Stimulated activated CD8-positive, alpha-beta memory T cell treated with anti-CD3 and anti-CD28 coated beads, Interleukin-4, amount 100 ng/mL, for 24 hours (primary cell): ENCODE data around the gene MLPH.

ENCODE experiments used
- DNase-seq: peaks from one replicate; pipeline ENCODE4 v3.0.0-alpha.2; 2020; ENCODE audit warnings: low read depth

Gene MLPH

DNA sequence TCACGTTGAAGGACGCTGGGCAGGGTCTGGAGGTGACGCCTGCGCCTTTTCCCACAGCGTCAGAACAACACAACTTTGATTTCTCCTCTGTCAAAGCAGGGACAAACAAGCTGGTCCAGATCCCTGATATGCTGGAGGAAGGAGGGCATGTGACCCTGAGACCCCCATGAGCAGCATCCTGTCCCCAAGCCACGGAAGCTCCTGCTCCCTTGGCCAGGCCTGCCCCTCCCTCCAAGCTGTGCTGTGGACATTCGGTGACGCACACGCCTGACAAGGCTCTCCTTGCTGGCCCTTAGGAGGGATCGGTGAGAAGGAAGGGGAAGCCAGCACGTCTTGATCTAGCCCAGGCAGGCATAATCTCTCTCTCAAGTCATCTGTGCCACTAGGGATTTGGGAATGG, 11.3 kb downstream of the MLPH start:
- no peak for DNase-seq

- DNase-seq, result no peak
Measured at GRCh38 chr2:237500681-237501424, 13.8 kb downstream of the MLPH start.

- DNase-seq, result no peak
Measured at GRCh38 chr2:237501892-237502513, 15.0 kb downstream of the MLPH start.

DNA sequence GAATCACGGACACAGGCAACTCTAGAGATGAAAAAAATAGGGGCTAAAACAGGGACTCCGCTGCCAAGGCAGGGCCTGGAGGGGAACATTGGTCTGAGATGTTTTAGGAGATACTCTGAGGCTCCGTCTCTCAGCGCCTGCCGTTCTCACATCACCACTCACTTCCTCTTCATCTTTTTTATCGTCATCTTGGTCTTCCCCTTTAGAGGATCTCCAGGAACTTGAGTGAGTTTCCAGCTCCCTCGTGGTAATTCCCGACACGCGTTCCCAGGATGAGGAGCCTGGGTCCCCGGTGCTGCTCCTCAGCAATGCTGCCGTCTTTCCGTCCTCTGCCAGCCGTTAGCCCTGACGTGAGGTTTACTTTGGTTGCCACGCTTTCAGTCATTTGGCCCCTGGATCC, 16.1 kb downstream of the MLPH start:
- no peak for DNase-seq

GRCh38 chr2:237505188-237505939, 18.3 kb downstream of the MLPH start:
- DNase-seq, result no peak

DNA sequence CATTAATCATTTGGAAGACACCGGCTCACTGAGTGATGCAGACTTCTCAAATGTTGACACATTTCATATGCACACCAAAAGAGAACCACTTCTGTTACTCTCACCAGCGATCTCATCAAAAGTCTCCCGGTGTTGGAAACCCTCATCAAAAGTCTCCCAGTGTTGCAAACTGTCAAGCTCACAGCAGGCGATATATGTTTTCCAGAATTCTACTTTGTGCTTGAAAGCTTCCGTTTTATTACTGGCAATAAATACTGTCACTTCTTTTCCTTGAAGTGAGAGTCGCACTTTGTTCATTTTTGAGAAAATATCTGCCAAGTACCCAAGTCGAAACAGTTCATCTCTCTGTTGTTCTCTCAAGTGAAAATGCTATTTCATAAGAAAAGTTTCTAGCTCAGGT, 20.5 kb downstream of the MLPH start:
- no peak for DNase-seq

- DNase-seq, result no peak
Measured at GRCh38 chr2:237508361-237508760, 21.3 kb downstream of the MLPH start.

DNA sequence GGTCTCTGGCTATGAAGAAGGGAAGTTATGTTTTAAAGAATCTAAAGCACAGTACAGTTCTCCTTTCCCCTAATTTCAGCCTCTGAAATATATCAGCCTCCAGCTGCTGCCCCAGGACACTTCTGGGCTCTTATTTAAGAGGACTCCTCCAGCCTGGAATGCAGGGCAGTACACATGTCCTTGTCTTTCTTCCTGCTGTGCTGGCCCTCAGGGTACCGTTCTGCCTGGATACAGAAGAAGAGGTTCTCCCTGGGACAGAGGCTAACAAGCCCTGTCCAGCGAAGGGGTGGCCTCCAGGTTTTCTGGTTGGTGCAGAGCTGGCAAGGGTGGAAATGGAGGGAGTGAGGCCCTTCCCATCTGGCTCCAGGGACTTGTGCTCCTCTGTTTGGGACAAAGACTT, 22.1 kb downstream of the MLPH start:
- no peak for DNase-seq

- no peak for DNase-seq
Measured at GRCh38 chr2:237509905-237510304, 22.9 kb downstream of the MLPH start.

GRCh38 chr2:237510502-237511217, 23.6 kb downstream of the MLPH start:
- DNase-seq, result no peak

DNA sequence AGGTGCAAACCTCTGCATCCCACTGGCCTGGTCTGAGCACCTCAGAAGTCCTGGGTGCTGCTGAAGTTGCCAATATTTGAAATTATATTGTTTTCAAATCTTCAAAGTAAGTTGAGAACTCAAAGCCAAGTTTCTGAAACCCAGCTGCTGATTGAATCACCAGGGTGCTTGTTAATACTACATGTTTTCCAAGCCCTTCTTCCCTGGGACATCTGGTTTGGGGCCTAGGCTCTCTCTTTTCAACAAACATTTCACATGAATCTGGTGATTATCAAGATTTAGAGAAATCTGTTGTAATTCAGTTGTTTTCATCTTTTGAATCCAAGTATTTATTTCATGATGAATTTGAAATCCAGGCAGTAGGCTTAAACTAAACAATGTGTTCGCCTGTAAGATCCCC, 24.4 kb downstream of the MLPH start:
- DNase-seq, result no peak

DNA sequence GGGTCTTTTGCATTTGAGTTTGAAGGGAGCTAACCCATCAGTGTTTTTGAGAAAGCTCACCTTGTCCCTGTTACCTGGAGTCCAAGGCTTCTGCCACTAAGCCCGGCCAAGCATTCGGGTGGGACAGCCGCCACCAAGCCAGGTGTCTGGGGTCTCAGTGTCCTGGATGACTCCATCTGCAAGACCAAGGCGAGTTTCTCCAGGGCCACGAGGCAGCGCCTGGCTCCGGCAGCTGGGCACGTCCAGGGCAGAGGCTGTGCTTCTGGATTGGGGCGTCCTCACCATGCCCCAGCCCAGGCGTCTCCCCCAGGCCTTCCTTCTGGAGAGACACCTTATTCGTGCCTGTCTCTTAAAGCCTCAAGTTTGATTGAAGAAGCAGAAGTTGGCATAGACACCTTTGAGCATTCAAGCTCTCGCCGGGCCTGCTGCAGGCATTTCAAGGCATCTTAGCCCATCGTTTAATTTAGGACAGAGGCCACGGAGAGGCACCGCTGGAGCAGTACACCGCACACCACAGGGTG, 24.9 kb downstream of the MLPH start:
- DNase-seq, result no peak

GRCh38 chr2:237512774-237513466, 25.9 kb downstream of the MLPH start:
- peak; percentile 65 for DNase-seq

- DNase-seq, result no peak
Measured at GRCh38 chr2:237513693-237514092, 26.6 kb downstream of the MLPH start.

DNA sequence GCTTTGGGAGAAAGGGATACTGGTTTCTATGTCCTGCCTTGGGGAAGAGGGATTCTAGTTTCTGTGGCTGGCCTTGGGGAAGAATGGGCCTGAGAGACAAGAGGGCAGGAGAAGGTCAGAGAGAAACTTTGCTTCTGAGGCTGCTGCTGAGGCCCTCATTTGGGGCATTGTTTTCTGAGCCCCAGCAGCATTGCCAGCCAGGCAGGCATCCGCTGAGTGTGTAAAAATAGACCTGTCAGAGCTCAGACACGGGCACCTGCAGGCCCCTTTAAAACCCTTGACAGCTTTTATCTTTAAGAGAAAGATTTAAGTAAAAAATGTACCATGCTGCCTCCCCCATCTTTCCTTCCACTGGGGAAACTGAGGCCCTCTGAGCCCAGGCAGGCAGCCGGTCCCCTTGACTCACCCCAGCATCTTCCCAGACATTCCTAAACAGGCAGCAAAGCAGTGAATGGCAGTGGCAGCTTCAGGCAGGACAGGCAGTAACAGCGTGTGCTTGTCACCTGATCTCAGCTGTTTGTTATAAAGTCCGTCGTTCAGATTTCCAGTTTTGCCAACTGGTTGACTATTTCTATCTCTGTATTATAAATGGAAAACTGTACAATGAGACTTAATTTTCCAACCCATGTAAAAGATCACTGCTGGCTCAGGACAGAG, 27.6 kb downstream of the MLPH start:
- no peak for DNase-seq

DNA sequence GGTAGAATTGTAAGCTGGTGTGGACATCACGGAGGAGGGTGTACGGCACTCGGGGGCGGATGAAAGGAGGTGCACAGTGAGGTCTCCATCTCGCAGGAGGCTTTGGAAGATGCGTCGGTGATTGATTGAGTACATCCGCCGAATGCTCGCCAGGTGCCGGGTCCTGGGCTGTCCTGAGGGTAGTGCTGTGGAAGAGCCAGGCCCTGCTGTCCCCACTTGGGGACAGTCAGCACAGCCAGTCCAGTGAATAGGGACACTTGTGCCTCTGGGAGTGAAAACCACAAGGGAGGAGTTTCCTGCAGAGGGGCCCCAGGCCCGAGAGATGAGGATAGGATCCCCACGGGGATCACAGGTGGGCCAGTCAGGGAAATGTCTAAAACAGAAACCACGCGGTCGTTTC, 28.1 kb downstream of the MLPH start:
- DNase-seq, result no peak

GRCh38 chr2:237515621-237516275, 28.7 kb downstream of the MLPH start:
- DNase-seq, result no peak

DNA sequence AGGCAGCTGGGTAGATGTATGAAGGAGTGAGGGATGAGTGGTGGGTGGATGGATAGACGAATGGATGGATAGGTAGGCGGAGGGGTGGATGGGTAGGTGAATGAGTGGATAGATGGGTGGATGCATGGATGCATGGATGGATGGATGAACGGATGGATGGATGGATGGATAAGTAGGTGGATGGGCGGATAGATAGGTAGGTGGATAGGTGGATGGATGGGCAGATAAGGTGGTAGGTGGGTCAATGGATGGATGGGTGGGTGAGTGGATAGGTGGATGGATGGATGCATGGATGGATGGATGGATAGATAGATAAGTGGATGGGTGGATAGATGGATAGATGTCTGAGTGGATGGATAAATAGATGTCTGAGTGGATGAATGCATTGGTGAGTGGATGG, 30.1 kb downstream of the MLPH start:
- DNase-seq, result no peak

- no peak for DNase-seq
Measured at GRCh38 chr2:237517990-237518389, 30.9 kb downstream of the MLPH start.

DNA sequence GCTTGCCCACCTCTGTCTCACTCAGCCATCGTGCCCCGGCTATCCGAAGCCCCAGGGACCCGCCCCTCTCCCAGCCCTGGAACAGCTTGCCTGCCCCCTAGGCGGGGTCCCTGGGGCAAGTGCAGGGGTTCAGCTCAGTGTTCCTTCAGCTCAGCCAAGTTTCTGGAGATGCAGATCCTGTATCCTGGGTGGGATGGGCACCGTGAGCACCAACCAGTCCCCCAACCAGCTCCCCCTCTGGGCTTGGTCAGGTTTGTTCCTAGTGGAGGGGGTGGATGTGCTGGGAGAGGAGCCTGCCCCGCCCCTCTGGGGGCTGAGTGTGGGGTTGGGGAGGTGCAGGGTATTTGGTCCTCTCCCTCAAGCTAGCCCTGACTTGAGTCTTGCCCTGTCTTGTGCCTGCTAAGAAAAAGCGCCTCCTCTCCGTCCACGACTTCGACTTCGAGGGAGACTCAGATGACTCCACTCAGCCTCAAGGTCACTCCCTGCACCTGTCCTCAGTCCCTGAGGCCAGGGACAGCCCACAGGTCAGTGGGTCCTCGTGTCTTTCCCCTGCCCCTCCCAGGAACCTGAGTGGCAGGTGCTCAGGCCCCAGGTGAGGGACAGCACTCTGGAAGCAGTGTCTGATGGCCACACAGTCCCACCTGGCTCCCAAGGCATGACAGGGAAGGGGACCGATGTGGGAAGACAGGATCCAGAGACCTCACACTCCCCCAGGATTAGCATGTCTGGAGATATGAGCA, 32.6 kb downstream of the MLPH start:
- DNase-seq, result no peak
